Esophagus muscularis mucosa (tissue), 4 donors: ENCODE data around the gene SP2. TPM values are rescaled to one million over a fixed set of nuclear protein-coding genes. Genes with fewer than 3 reads are reported as not detected.

Experiments
- DNase-seq: peaks from one replicate; pipeline ENCODE4 v3.0.0-alpha.2; 2017; ENCODE audit errors: extremely low spot score
- H3K27ac ChIP-seq, 4 donors: fragments of 200-600 bp; sonication (generic); replicated peaks in 1 of 4; 1 replicate in 3 of 4; 2 replicates in 1 of 4; pipeline ENCODE4 v1.5.1; 2016 to 2019; ENCODE audit warnings: mild to moderate bottlenecking in 1 of 4
- H3K27me3 ChIP-seq, 4 donors: fragments of 200-600 bp; sonication (generic); one replicate each; pipeline versions ENCODE4 v1.5.1 to v1.6.0; 2016 to 2019
- H3K36me3 ChIP-seq, 4 donors: fragments of 200-600 bp; sonication (generic); one replicate each; pipeline ENCODE4 v1.5.1; 2016 to 2019
- H3K4me1 ChIP-seq, 4 donors: fragments of 200-600 bp; sonication (generic); one replicate each; pipeline ENCODE4 v1.5.1; 2016 to 2019
- H3K4me3 ChIP-seq, 4 donors: fragments of 200-600 bp; sonication (generic); 1 replicate in 2 of 4; 2 replicates in 2 of 4; pipeline ENCODE4 v1.5.1; 2016 to 2019; ENCODE audit warnings: mild to moderate bottlenecking in 4 of 4, moderate library complexity in 1 of 4
- H3K9me3 ChIP-seq, 4 donors: fragments of 200-600 bp; sonication (generic); 1 replicate in 3 of 4; 2 replicates in 1 of 4; pipeline ENCODE4 v1.5.1; 2016 to 2019
- EP300 ChIP-seq: sonication (generic); formaldehyde crosslinking; IDR thresholded peaks from one replicate; pipeline ENCODE4 v1.6.1; 2017; ENCODE audit warnings: antibody characterized with exemption
- POLR2A ChIP-seq: fragments of 450-650 bp; IDR thresholded peaks from one replicate; pipeline ENCODE4 v1.6.1; 2017; ENCODE audit warnings: antibody characterized with exemption, moderate library complexity, mild to moderate bottlenecking, low read depth
- POLR2AphosphoS5 ChIP-seq, 2 donors: sonication (generic); formaldehyde crosslinking; IDR thresholded peaks; one replicate each; pipeline ENCODE4 v1.6.1; 2017; ENCODE audit warnings: antibody characterized with exemption in 2 of 2
- WGBS: methylation state at CpG from one replicate; pipeline ENCODE4 v1.1.5; 2018; 5-methylcytosine and 5-hydroxymethylcytosine counted together
- intact Hi-C: fragments of 100-400 bp; cut with DNase I; formaldehyde crosslinking; loops from one replicate; pipeline ENCODE4 v1.15.1; 2023
- total RNA-seq, 4 donors: library from RNA; depleted of rRNA; stranded (reverse); fragments of >200 nt; gene quantifications; one replicate each; pipeline versions ENCODE4 v1.1.0 to v1.2.1, GENCODE V29; 2016
- TF ChIP-seq, protein P1 (sequence below), 3 experiments: fragments of 200-600 bp in 2 of 3; fragments of 450-650 bp in 1 of 3; sonication (generic) in 2 of 3; IDR thresholded peaks; one replicate each; pipeline ENCODE4 v1.5.1; 2017 to 2019; ENCODE audit warnings: antibody characterized with exemption in 3 of 3, mild to moderate bottlenecking in 2 of 3, moderate library complexity in 1 of 3

Gene SP2
- total RNA-seq, 4 donors from 2014 or later = 7.1 to 16.0 (median 9.4) TPM

DNA sequence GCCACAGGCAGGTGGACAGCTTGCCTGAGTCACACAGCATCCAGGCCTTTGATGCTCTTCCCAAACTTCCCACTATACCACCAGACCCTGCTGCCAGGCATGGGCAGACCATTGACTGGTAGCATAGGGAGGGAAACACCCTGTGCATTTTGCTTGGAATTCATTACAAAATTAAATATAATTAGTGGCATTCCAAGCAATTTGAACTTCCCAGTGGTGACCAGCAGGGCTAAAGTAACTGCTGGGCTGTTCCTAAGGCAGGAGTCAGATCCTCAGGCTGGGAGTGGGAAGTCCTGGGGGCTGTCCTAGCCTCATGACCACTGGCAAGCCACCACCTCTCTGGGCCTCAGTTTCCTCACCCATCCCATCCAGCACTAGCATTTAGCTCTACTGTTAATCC, 57.9 kb downstream of the SP2 start:
- H3K36me3 ChIP-seq = peaks cover 0 to 7% (median 0%) of the 10 kb centered on the region in 4 donors
- TF ChIP-seq POLR2A (no peak), POLR2AphosphoS5 (IDR thresholded peaks at IDR 0.05) (no peak), EP300 (no peak)
- TF ChIP-seq, protein P1, sequence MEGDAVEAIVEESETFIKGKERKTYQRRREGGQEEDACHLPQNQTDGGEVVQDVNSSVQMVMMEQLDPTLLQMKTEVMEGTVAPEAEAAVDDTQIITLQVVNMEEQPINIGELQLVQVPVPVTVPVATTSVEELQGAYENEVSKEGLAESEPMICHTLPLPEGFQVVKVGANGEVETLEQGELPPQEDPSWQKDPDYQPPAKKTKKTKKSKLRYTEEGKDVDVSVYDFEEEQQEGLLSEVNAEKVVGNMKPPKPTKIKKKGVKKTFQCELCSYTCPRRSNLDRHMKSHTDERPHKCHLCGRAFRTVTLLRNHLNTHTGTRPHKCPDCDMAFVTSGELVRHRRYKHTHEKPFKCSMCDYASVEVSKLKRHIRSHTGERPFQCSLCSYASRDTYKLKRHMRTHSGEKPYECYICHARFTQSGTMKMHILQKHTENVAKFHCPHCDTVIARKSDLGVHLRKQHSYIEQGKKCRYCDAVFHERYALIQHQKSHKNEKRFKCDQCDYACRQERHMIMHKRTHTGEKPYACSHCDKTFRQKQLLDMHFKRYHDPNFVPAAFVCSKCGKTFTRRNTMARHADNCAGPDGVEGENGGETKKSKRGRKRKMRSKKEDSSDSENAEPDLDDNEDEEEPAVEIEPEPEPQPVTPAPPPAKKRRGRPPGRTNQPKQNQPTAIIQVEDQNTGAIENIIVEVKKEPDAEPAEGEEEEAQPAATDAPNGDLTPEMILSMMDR (IDR thresholded peaks at IDR 0.05) = no peak
- intact Hi-C loops = loop anchor here (5.0 kb wide), 1 partner anchor 63 kb away; no protein-coding TSS in a partner anchor
- no peak overlapping the region for H3K27ac ChIP-seq
- H3K27me3 ChIP-seq = no peaks in the 10 kb centered on the region
- no peaks in the 10 kb centered on the region for H3K9me3 ChIP-seq
- peaks cover 9 to 20% (median 12%) of the 10 kb centered on the region in 4 donors for H3K4me1 ChIP-seq
- H3K4me3 ChIP-seq = no peak overlapping the region
- DNase-seq = no peak

DNA sequence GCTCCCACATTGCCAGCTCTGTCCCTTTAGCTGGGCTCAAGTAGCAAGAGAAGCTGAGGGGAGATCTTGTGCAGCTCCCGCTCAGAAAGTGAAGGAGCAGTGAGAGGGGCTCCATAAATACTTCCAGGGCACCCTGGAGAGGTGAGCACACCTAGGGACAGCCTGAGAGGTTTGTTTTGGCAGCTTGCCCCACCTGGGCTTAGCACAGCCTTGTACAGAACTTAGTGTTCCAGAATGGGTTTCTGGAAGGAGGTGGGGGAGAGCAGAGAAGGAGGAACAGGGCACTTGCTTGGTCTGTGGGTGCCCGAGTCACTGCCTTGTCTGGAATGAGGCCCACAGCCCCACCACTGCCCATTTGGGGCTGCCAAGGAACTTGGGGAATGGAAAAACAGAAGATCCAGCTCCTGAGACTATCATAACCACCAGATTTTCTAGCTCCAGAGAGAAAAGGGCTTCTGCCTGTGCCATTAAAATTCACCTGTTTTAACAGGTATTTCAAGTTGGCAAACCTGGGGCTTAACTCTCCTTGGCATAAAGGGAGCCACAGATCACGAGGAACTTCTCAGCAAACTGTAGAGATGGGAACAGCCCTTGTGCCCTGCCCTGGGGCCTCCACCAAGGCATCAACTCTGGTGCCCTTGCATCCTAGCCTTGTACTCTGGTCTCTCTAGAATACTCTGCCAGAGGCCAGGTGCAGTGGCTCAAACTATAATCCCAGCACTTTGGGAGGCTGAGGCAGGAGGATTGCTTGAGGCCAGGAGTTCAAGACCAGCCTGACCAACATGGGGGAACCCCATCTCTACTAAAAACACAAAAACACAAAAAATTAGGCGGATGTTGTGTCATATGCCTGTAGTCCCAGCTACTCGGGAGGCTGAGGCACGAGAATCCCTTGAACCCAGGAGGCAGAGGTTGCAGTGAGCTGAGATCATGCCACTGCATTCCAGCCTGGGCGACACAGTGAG, 59.7 kb downstream of the SP2 start:
- 90% methylated on average over 6 of the region's 7 CpGs for WGBS
- no peak overlapping the region for H3K4me3 ChIP-seq
- no peak for DNase-seq
- intact Hi-C loops = no loop called here
- no peaks in the 10 kb centered on the region for H3K27me3 ChIP-seq
- peaks cover 0 to 4% (median 0%) of the 10 kb centered on the region in 4 donors for H3K4me1 ChIP-seq
- H3K36me3 ChIP-seq = peaks cover 0 to 6% (median 0%) of the 10 kb centered on the region in 4 donors
- H3K9me3 ChIP-seq = no peaks in the 10 kb centered on the region
- H3K27ac ChIP-seq = peak overlapping the region in 1 of 4 donors; percentile 34
- TF ChIP-seq POLR2A (no peak), EP300 (no peak), POLR2AphosphoS5 (IDR thresholded peaks at IDR 0.05) (no peak)
- TF ChIP-seq, protein P1 (IDR thresholded peaks at IDR 0.05) = no peak

DNA sequence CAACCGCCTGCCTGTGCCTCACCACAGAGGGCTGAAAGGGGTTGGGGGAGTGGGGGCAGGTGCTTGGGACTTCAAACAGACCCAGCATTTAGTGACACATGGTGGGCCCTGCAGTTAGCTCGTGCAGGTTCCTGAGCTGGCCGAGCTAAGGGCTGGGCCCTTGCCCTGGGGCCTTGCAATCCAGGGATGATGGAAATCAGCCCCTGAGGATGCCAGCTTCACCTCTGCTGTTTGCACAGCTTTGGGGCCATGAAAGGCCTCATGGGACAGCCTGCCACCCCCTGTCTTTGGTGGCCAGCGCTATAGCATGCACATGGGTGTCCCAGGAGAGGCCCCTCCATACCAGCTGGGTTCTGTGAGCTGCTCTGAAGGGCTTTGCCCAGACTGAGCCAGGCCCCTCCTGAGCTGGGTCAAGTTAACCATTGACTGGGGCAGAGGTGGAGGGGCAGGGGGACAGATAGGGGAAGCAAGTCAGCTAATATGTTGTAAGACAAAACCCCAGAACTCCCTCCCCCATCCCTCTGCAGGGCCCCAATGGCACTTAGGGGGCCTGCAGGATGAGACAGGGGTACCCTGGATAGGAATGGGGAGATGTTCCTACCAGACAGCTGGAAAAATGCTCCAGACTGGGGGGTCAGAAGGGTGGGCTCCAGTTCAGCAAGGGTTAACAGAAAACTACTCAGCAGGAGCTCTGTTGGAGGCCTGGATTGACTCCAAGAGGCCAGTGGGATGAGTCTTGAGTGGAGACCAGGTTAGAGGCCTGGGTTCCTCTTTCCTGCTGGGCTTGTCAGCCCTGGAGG, 61.0 kb downstream of the SP2 start:
- DNase-seq = no peak
- TF ChIP-seq POLR2AphosphoS5 (IDR thresholded peaks at IDR 0.05) (no peak), POLR2A (no peak), EP300 (no peak)
- TF ChIP-seq, protein P1 (IDR thresholded peaks at IDR 0.05) = no peak
- Histone ChIP-seq H3K36me3 (no peaks in the 10 kb centered on the region), H3K4me3 (peak overlapping the region in 1 of 4 donors; percentile 18), H3K27ac (no peak overlapping the region), H3K9me3 (no peaks in the 10 kb centered on the region), H3K27me3 (no peaks in the 10 kb centered on the region), H3K4me1 (peaks cover 0 to 4% (median 0%) of the 10 kb centered on the region in 4 donors)
- 93% methylated on average over 4 of the region's 4 CpGs for WGBS
- intact Hi-C loops = no loop called here

DNA sequence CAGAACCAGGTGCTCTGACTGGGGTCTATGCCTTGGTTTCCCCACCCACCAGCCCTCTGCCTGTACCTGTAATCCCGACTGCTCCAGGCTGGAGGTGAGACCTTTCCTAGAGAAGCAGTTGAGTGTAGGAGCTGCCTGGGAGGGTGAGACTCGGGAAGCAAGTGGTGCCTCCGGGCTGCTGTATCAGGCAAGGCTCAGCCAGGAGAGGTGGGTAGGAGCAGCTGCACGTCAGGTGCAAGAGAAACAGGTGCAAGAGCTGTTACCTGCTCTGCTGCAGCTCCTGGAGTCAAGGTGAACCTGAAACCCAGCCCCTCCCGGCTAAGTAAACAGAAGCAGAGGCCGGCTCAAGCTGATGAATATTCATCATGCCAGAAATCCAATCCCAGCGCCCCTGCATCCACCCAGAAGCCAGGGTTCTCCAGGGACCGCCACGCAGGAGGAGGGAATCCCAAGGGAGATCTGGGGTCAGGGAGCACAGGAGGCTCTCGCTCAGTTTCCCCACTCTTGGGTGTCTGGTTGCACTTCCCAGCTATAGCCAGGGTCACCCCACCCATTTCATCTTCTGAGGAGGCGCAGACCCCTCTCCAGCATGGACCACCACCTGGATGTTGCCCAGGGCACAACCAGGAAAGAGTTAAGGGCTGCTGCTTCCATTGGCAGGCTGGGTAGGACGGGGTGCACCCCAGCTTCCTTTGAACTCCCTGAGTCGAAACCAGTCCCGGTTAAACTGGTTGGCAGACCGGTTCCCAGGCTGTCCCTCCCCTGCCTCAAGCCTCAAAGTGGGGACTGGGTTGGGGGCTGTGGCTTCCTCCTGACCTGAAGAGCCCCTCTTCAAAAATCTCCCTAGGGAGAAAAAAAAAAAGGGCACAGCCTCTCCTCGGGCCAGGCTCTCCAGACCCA, 61.8 kb downstream of the SP2 start, which contains the start of gene PRR15L:
Gene PRR15L (minus strand): TSS at position 293 of the 900 bp plus-strand sequence. CDS start 4,649 bp downstream, outside the sequence.
- Histone ChIP-seq H3K27me3 (no peaks in the 10 kb centered on the region), H3K36me3 (no peaks in the 10 kb centered on the region), H3K27ac (no peak within 1 kb of the TSS), H3K4me1 (peaks cover 0 to 4% (median 0%) of the 10 kb centered on the region in 4 donors), H3K9me3 (no peaks in the 10 kb centered on the region), H3K4me3 (peak within 1 kb of the TSS in 1 of 4 donors; percentile 18)
- intact Hi-C loops = no loop called here
- TF ChIP-seq POLR2AphosphoS5 (IDR thresholded peaks at IDR 0.05) (no peak), POLR2A (no peak), EP300 (no peak)
- TF ChIP-seq, protein P1 (IDR thresholded peaks at IDR 0.05) = no peak
- no peak for DNase-seq
- 48% methylated on average over 13 of the region's 16 CpGs for WGBS
